HG03175 (cell line): ENCODE measurements around the gene SLU7.

Experiments
- ATAC-seq: cut with Tn5 transposase; IDR thresholded peaks from one replicate; pipeline ENCODE4 v1.9.1; 2021; ENCODE audit warnings: mild to moderate bottlenecking, moderate library complexity; ENCODE audit not compliant: unreplicated experiment

Gene SLU7

GRCh38 chr5:160369990-160370712, 48.7 kb downstream of the SLU7 start, which contains the start of gene C1QTNF2:
Gene C1QTNF2 (minus strand): TSS chr5:160370626. CDS start chr5:160355011, 15,615 bp downstream.
- no peak for ATAC-seq

GRCh38 chr5:160367885-160368284, 51.0 kb downstream of the SLU7 start:
- ATAC-seq, result no peak

- ATAC-seq, result no peak
Observed at GRCh38 chr5:160367261-160367660, 51.6 kb downstream of the SLU7 start.

GRCh38 chr5:160366230-160366629, 52.7 kb downstream of the SLU7 start:
- ATAC-seq, result no peak

GRCh38 chr5:160363660-160364395, 55.1 kb downstream of the SLU7 start:
- ATAC-seq, result no peak

- no peak for ATAC-seq
Observed at GRCh38 chr5:160363211-160363610, 55.7 kb downstream of the SLU7 start.

GRCh38 chr5:160361624-160362228, 57.2 kb downstream of the SLU7 start:
- no peak for ATAC-seq

GRCh38 chr5:160360310-160360709, 58.6 kb downstream of the SLU7 start:
- no peak for ATAC-seq

- ATAC-seq, result no peak
Observed at GRCh38 chr5:160359816-160360215, 59.1 kb downstream of the SLU7 start.

GRCh38 chr5:160359242-160359641, 59.6 kb downstream of the SLU7 start:
- ATAC-seq, result no peak

GRCh38 chr5:160357861-160358411, 60.9 kb downstream of the SLU7 start:
- no peak for ATAC-seq

- ATAC-seq, result no peak
Observed at GRCh38 chr5:160357394-160357793, 61.5 kb downstream of the SLU7 start.

GRCh38 chr5:160356550-160357347, 62.1 kb downstream of the SLU7 start:
- no peak for ATAC-seq

- ATAC-seq, result no peak
Observed at GRCh38 chr5:160354666-160355065, 64.2 kb downstream of the SLU7 start.

GRCh38 chr5:160353379-160353778, 65.5 kb downstream of the SLU7 start:
- no peak for ATAC-seq

- ATAC-seq, result no peak
Observed at GRCh38 chr5:160352308-160352707, 66.6 kb downstream of the SLU7 start.
